Heart left ventricle (tissue), 16 donors: ENCODE data around the gene SLC49A3. TPM values are rescaled to one million over a fixed set of nuclear protein-coding genes. Genes with fewer than 3 reads are reported as not detected.
A peak's percentile ranks its signal among the peaks of the same experiment; 100 is the strongest.

ENCODE experiments used
- ATAC-seq, 4 donors: fragments of 200-7000 bp; cut with Tn5 transposase; one replicate each; pipeline ENCODE4 v1.9.1; 2020 to 2022; ENCODE audit warnings: moderate library complexity in 4 of 4, mild to moderate bottlenecking in 3 of 4, moderate number of reproducible peaks in 1 of 4
- DNase-seq, 5 donors: peaks; one replicate each; pipeline ENCODE4 v3.0.0-alpha.2; 2020
- H3K27ac ChIP-seq, 12 donors: fragments of 200-600 bp; sonication (generic) in 4 of 12; one replicate each; pipeline versions ENCODE4 v1.5.0 to v1.8.0; 2016 to 2022; ENCODE audit warnings: mild to moderate bottlenecking in 2 of 12
- H3K27me3 ChIP-seq, 9 donors: fragments of 200-600 bp; sonication (generic) in 2 of 9; one replicate each; pipeline versions ENCODE4 v1.5.1 to v1.8.0; 2016 to 2022; ENCODE audit warnings: mild to moderate bottlenecking in 3 of 9
- H3K36me3 ChIP-seq, 9 donors: fragments of 200-600 bp; sonication (generic) in 2 of 9; one replicate each; pipeline versions ENCODE4 v1.5.0 to v1.8.0; 2018 to 2022; ENCODE audit warnings: mild to moderate bottlenecking in 2 of 9
- H3K4me1 ChIP-seq, 12 donors: fragments of 200-600 bp; sonication (generic) in 4 of 12; one replicate each; pipeline versions ENCODE4 v1.5.0 to v1.8.0; 2016 to 2022; ENCODE audit warnings: mild to moderate bottlenecking in 3 of 12
- H3K4me3 ChIP-seq, 12 donors: fragments of 200-600 bp; sonication (generic) in 4 of 12; one replicate each; pipeline versions ENCODE4 v1.5.0 to v1.8.0; 2017 to 2022; ENCODE audit warnings: mild to moderate bottlenecking in 9 of 12, moderate library complexity in 4 of 12
- H3K9me3 ChIP-seq, 12 donors: fragments of 200-600 bp; sonication (generic) in 4 of 12; one replicate each; pipeline versions ENCODE4 v1.5.0 to v1.8.0; 2016 to 2022; ENCODE audit warnings: mild to moderate bottlenecking in 1 of 12
- CTCF ChIP-seq, 12 donors: fragments of 200-600 bp; sonication (generic) in 4 of 12; IDR thresholded peaks; one replicate each; pipeline versions ENCODE4 v1.5.0 to v1.8.0; 2018 to 2022; ENCODE audit warnings: antibody characterized with exemption in 12 of 12, mild to moderate bottlenecking in 5 of 12
- POLR2A ChIP-seq, 2 donors: fragments of 450-650 bp; IDR thresholded peaks; one replicate each; pipeline ENCODE4 v1.6.1; 2017; ENCODE audit warnings: antibody characterized with exemption in 2 of 2, mild to moderate bottlenecking in 2 of 2, moderate library complexity in 2 of 2
- WGBS, 4 donors: extraction: QIAGEN DNeasy Blood & Tissue Kit in 2 of 4; methylation state at CpG; one replicate each; pipeline versions ENCODE4 v1.1.5 to v1.1.7; 2013 to 2018; 5-methylcytosine and 5-hydroxymethylcytosine counted together
- intact Hi-C, 10 donors: fragments of 100-400 bp; cut with DNase I; formaldehyde crosslinking; loops; one replicate each; pipeline versions ENCODE4 v1.11.1 to v1.14.2; 2022
- polyA plus RNA-seq, 2 donors: library from polyadenylated mRNA; stranded (reverse); fragments of 200-250 nt; gene quantifications; one replicate each; pipeline ENCODE4 v1.2.3, GENCODE V29; 2013
- total RNA-seq, 9 donors: library from RNA; depleted of rRNA in 2 of 9; stranded (reverse); fragments of >200 nt in 2 of 9; fragmentation: NEBNext Ultra II Directional in 3 of 9; extraction: Animal tissue kit (Norgen Biotek cat#: 25700) in 3 of 9; gene quantifications; one replicate each; pipeline versions ENCODE4 v1.1.0 to v1.2.4, GENCODE V29; 2016 to 2023
- donor health status: ischemic (EF 13 %, LVEDD 7.1; RV severe dilation, severe dysfunction).
- donor health status: healthy with polysubstance abuse.
- donor health status: DM: no; HTN: yes; CAD: no.
- donor health status: DM: no; HTN: no; CAD: no.
- donor health status: ischemic (EF 25% LVEDD 6.9; RV normal size, moderate dysfunction).
- donor health status: ischemic (EF 25% LVEDD 5.7; RV mildly dilated, moderate dysfunction).
- donor health status: healthy.
- donor health status: DM: yes; HTN: yes; CAD: no.
- donor health status: ischemic (EF 35%, LVEDD 5.7; RV mildly dilated, moderate dysfunction).
- donor health status: nonischemic (EF 11% LVEDD 7.7; RV severe dilation, severe dysfunction).
- donor health status: DM: yes; HTN: yes; CAD: no.
- donor health status: PGD.
- donor health status: ischemic (EF 29% LVEDD 5.4; RV normal size, mild dysfunction).
- donor health status: nonischemic (EF 23%, LVEDD 6.1; RV moderate dilation, normal function).

Gene SLC49A3
- total and polyA plus RNA-seq, 11 donors = 5.2 to 20.5 (median 8.9) TPM

- no peaks in the 10 kb centered on the region for H3K36me3 ChIP-seq
- intact Hi-C loops = no loop called here
- peaks cover 0 to 16% (median 0%) of the 10 kb centered on the region in 9 donors for H3K27me3 ChIP-seq
- no peaks in the 10 kb centered on the region for H3K9me3 ChIP-seq
- H3K4me3 ChIP-seq = peak overlapping the region; percentile 47 to 83 (median 72)
- peak overlapping the region in 5 of 12 donors; percentile 15 to 55 (median 44) for H3K27ac ChIP-seq
- DNase-seq (peak in 4 of 5 donors; percentile 63 to 84 (median 70)), ATAC-seq (peak in 3 of 4 donors; percentile 31 to 63 (median 47))
- peaks cover 0 to 15% (median 3%) of the 10 kb centered on the region in 12 donors for H3K4me1 ChIP-seq
- WGBS, 4 donors = 2 to 4% (median 3%) methylated on average over 34 to 80 of the region's 80 CpGs
- TF ChIP-seq CTCF (IDR thresholded peaks at IDR 0.05) = peak in 1 of 12 donors; percentile 15
- TF ChIP-seq POLR2A (IDR thresholded peaks at IDR 0.05) = no peak
Measured at GRCh38 chr4:663438-664428, 25.2 kb downstream of the SLC49A3 start.

GRCh38 chr4:663046-663437 lies 25.9 kb downstream of the SLC49A3 start:
- Histone ChIP-seq H3K36me3 (no peaks in the 10 kb centered on the region), H3K27me3 (peaks cover 0 to 16% (median 0%) of the 10 kb centered on the region in 9 donors), H3K4me3 (peak overlapping the region; percentile 47 to 83 (median 72)), H3K4me1 (peaks cover 0 to 15% (median 3%) of the 10 kb centered on the region in 12 donors), H3K27ac (peak overlapping the region in 1 of 12 donors; percentile 37), H3K9me3 (no peaks in the 10 kb centered on the region)
- no peak for ATAC-seq
- no peak for TF ChIP-seq POLR2A (IDR thresholded peaks at IDR 0.05)
- TF ChIP-seq CTCF (IDR thresholded peaks at IDR 0.05) = no peak
- intact Hi-C loops = no loop called here
- 44 to 57% (median 49%) methylated on average over 17 to 20 of the region's 20 CpGs for WGBS, 4 donors
- DNase-seq = peak in 3 of 5 donors; percentile 16 to 47 (median 17)

GRCh38 chr4:661881-662761 lies 26.8 kb downstream of the SLC49A3 start:
- Histone ChIP-seq H3K27me3 (peaks cover 0 to 16% (median 0%) of the 10 kb centered on the region in 9 donors), H3K36me3 (no peaks in the 10 kb centered on the region), H3K4me1 (peaks cover 0 to 15% (median 3%) of the 10 kb centered on the region in 12 donors), H3K4me3 (no peak overlapping the region), H3K27ac (no peak overlapping the region), H3K9me3 (no peaks in the 10 kb centered on the region)
- DNase-seq (peak in 3 of 5 donors; percentile 12 to 51 (median 14)), ATAC-seq (no peak)
- 96 to 97% (median 97%) methylated on average over 26 to 42 of the region's 42 CpGs for WGBS, 4 donors
- intact Hi-C loops = no loop called here
- TF ChIP-seq CTCF (IDR thresholded peaks at IDR 0.05) (no peak), POLR2A (IDR thresholded peaks at IDR 0.05) (no peak)
